Natural killer cell treated with Interleukin-12 subunit alpha and Interleukin-12 subunit beta and Interleukin-15 and Interleukin-18, amount 100 ng/mL, for 72 hours (primary cell): ENCODE measurements around the gene CCDC77. TPM values are rescaled to one million over a fixed set of nuclear protein-coding genes. Genes with fewer than 3 reads are reported as not detected.
"Not testable (repeated sequence)": the region's sequence is repeated elsewhere in the genome, so short reads cannot be mapped to it uniquely, and the experiment has no call there.

ENCODE experiments used
- ATAC-seq, 2 donors: fragments of 150-1000 bp; cut with Tn5 transposase in 1 of 2; sonication (Bioruptor Pico), chemical (Tn5 transposase) in 1 of 2; 2 replicates each; pipeline ENCODE4 v1.10.0; 2021
- DNase-seq: peaks from one replicate; pipeline ENCODE4 v3.0.0; 2022; ENCODE audit warnings: low spot score
- H3K27ac Mint-ChIP-seq, 2 donors: 1 replicate in 1 of 2; 2 replicates in 1 of 2; pipeline ENCODE4 v1.8.0; 2022; ENCODE audit warnings: mixed read lengths in 2 of 2, mild to moderate bottlenecking in 1 of 2, moderate library complexity in 1 of 2
- H3K27me3 Mint-ChIP-seq, 2 donors: 1 replicate in 1 of 2; 2 replicates in 1 of 2; pipeline ENCODE4 v1.8.0; 2022; ENCODE audit warnings: mixed read lengths in 2 of 2
- H3K36me3 Mint-ChIP-seq: one replicate; pipeline ENCODE4 v1.8.0; 2022; ENCODE audit warnings: mixed read lengths
- H3K4me1 Mint-ChIP-seq, 2 donors: 1 replicate in 1 of 2; 2 replicates in 1 of 2; pipeline ENCODE4 v1.8.0; 2022; ENCODE audit warnings: low read depth in 2 of 2, mixed read lengths in 2 of 2, mild to moderate bottlenecking in 1 of 2
- H3K4me3 Mint-ChIP-seq: one replicate; pipeline ENCODE4 v1.8.0; 2022; ENCODE audit warnings: mixed read lengths
- H3K9me3 Mint-ChIP-seq: 2 replicates; pipeline ENCODE4 v1.8.0; 2022; ENCODE audit warnings: mixed read lengths
- total RNA-seq, 2 donors: library from RNA; stranded (reverse); gene quantifications; one replicate each; pipeline ENCODE4 v1.2.3, GENCODE V29; 2022

Gene CCDC77
- total RNA-seq = 10 to 100 TPM; 13.4 to 23.4 TPM

DNA sequence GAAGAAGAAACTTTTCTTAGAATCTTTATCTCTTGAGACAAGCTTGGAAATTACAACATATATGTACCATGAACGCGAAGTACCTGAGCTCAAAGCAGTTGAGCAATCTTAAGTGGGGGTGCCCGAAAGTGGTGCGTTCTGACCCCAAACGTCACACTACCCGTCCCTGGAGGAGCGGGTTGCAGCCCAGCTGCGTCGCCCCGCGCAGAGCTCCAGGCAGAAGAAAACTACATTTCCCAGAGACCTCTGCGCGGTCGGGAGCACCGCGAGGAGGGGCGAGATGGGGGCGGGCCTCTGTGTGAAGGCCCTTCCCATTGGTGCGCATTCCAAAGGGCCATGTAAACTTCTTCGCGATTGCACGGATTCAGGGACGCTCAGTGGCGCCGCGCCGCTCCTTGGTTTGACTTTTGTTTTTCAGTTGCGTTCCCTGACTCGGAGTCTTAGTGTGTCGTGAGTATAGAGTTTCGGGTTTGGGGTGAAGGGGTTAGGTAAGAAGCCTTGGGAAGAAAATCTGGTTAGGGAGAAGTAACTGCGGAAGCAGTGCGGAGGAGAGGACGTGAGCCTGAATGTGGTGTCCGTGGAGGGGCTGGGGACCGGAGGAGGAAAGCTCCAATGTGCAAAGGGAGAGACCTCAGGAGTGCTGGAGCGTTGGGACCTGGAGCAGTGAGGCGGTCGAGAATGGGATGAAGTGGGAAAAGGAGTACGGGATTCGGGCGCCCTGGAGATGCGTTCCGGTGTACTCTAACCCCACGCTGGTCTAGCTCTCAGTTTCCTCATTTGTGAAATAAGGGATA, at the start of gene CCDC77:
CCDC77 (plus strand) TSS at position 410 of the 794 bp plus-strand sequence. CDS start 7,740 bp downstream, outside the sequence.
- Mint-ChIP-seq H3K4me3 (no peak within 1 kb of the TSS), H3K4me1 (no peaks in the 10 kb centered on the region), H3K36me3 (no peaks in the 10 kb centered on the region), H3K27ac (no peak within 1 kb of the TSS), H3K27me3 (no peaks in the 10 kb centered on the region), H3K9me3 (no peaks in the 10 kb centered on the region)
- ATAC-seq (peak; percentile 100), DNase-seq (peak; percentile 91)

GRCh38 chr12:356276-356988, 45.0 kb upstream of the CCDC77 start:
- Mint-ChIP-seq H3K4me1 (peaks cover 18 to 21% of the 10 kb centered on the region in 2 donors), H3K27ac (peak overlapping the region in 1 of 2 donors; percentile 77)

DNA sequence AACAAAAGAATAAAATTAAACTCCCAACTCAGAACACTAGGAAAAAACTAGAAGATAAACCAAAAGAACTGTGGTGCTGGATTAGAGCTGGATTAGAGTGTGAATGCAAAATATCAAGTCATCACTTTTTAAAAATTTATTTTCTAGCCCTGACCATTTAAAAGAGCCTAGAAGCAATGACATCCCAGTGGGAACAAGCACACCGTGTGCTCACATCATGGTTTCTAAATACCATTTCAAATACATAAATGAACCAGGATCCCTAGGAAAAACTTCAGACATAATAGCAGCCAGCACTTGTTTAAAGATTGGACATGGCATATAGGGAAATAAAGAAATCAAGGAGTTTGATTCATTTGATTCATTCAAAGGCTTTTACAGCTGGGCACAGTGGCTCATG, 42.4 kb upstream of the CCDC77 start:
- no peaks in the 10 kb centered on the region for H3K27me3 Mint-ChIP-seq
- no peak overlapping the region for H3K4me3 Mint-ChIP-seq
- ATAC-seq = no peak
- H3K9me3 Mint-ChIP-seq = no peaks in the 10 kb centered on the region
- DNase-seq = no peak
- H3K4me1 Mint-ChIP-seq = peaks cover 18 to 29% of the 10 kb centered on the region in 2 donors
- H3K36me3 Mint-ChIP-seq = peaks cover 40% of the 10 kb centered on the region
- no peak overlapping the region for H3K27ac Mint-ChIP-seq

More at GRCh38 chr12:356276-356988, 45.0 kb upstream of the CCDC77 start:
- no peaks in the 10 kb centered on the region for H3K27me3 Mint-ChIP-seq
- no peak for ATAC-seq
- no peak for DNase-seq
- no peaks in the 10 kb centered on the region for H3K9me3 Mint-ChIP-seq
- H3K36me3 Mint-ChIP-seq = peaks cover 30% of the 10 kb centered on the region
- no peak overlapping the region for H3K4me3 Mint-ChIP-seq

DNA sequence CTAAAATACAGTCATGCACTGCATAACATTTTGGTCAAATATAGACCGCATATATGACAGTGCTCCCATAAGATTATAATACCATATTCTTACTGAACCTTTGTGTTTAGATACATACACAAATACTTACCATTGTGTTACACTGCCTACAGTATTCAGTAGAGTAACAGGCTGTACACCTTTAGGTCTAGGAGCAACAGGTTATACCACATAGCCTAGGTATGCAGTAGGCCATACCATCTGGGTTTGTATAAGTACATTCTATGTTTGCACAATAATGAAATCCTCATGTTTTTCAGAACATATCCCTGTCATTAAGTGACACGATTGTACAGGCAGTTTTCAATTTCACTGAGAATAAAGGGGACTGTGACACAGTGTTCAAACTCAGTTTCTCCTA, 34.6 kb upstream of the CCDC77 start:
- H3K27me3 Mint-ChIP-seq = no peaks in the 10 kb centered on the region
- no peak for ATAC-seq
- H3K4me1 Mint-ChIP-seq = peaks cover 10 to 14% of the 10 kb centered on the region in 2 donors
- no peaks in the 10 kb centered on the region for H3K9me3 Mint-ChIP-seq
- no peak overlapping the region for H3K4me3 Mint-ChIP-seq
- no peak overlapping the region for H3K27ac Mint-ChIP-seq
- H3K36me3 Mint-ChIP-seq = peaks cover 44% of the 10 kb centered on the region
- no peak for DNase-seq

- Mint-ChIP-seq H3K27ac (peak overlapping the region in 1 of 2 donors; percentile 1), H3K27me3 (no peaks in the 10 kb centered on the region), H3K36me3 (peaks cover 41% of the 10 kb centered on the region), H3K4me1 (peaks cover 8 to 10% of the 10 kb centered on the region in 2 donors), H3K9me3 (no peaks in the 10 kb centered on the region), H3K4me3 (no peak overlapping the region)
- DNase-seq = no peak
- no peak for ATAC-seq
Measured at GRCh38 chr12:367972-368371, 33.5 kb upstream of the CCDC77 start.

- not testable (repeated sequence) for ATAC-seq, H3K4me3 Mint-ChIP-seq, DNase-seq, H3K27ac Mint-ChIP-seq, H3K9me3 Mint-ChIP-seq, H3K27me3 Mint-ChIP-seq
- Mint-ChIP-seq H3K4me1 (peaks cover 17 to 23% of the 10 kb centered on the region in 2 donors), H3K36me3 (peaks cover 46% of the 10 kb centered on the region)
Measured at GRCh38 chr12:370739-371485, 30.5 kb upstream of the CCDC77 start.

DNA sequence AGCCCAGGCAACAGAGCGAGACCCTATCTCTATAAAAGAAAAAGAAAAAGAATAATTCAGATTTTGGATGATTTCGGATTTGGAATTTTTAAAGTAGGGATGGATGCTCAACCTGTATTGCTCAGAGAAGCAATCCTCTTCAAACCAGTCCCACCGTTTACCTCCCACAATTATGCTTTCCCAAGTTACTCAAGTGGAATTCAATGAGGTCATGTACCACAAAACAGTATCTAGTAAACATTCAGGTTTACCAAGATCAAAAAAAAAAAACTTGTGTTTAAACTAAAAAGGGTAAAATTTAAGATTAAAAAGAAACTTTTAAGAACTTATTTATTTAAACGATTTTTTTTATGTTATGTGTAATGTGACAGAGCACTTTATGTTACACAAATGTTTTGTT, 14.8 kb upstream of the CCDC77 start:
- peaks cover 25% of the 10 kb centered on the region for H3K36me3 Mint-ChIP-seq
- no peak for ATAC-seq
- H3K9me3 Mint-ChIP-seq = no peaks in the 10 kb centered on the region
- H3K27ac Mint-ChIP-seq = peak overlapping the region in 1 of 2 donors; percentile 78
- H3K4me1 Mint-ChIP-seq = peaks cover 28 to 33% of the 10 kb centered on the region in 2 donors
- no peak for DNase-seq
- no peaks in the 10 kb centered on the region for H3K27me3 Mint-ChIP-seq
- peak overlapping the region; percentile 98 for H3K4me3 Mint-ChIP-seq

DNA sequence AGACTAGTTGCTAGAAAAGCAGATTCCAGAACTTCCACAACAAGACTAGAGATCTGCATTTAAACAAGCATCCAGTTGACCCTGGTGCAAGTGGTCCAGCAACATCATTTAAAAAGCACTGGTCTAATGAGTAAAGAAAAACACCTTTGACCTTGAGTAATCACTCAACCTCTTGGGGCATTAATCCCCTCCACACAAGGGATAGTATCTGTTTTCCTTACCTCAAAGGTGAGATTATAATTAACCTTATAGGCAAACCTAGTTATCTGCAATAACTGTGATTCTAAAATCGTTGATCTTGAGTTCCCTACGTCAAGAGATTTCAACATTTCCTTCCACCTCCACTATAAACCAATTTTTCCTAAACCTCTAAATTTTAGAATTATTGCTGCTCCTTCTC, 13.4 kb upstream of the CCDC77 start:
- Mint-ChIP-seq H3K36me3 (peaks cover 25% of the 10 kb centered on the region), H3K27ac (peak overlapping the region; percentile 92 to 93), H3K4me1 (peaks cover 28 to 33% of the 10 kb centered on the region in 2 donors), H3K9me3 (no peaks in the 10 kb centered on the region), H3K27me3 (no peaks in the 10 kb centered on the region), H3K4me3 (peak overlapping the region; percentile 98)
- ATAC-seq (no peak), DNase-seq (no peak)

- peak; percentile 73 for DNase-seq
- peaks cover 25% of the 10 kb centered on the region for H3K36me3 Mint-ChIP-seq
- ATAC-seq = peak; percentile 54 to 64
- no peaks in the 10 kb centered on the region for H3K9me3 Mint-ChIP-seq
- H3K27me3 Mint-ChIP-seq = no peaks in the 10 kb centered on the region
- H3K4me1 Mint-ChIP-seq = peaks cover 28 to 33% of the 10 kb centered on the region in 2 donors
- H3K27ac Mint-ChIP-seq = peak overlapping the region; percentile 92 to 93
- peak overlapping the region; percentile 98 for H3K4me3 Mint-ChIP-seq
Measured at GRCh38 chr12:388541-389141, 12.8 kb upstream of the CCDC77 start.

GRCh38 chr12:389142-390096, 12.0 kb upstream of the CCDC77 start, which contains the start of gene KDM5A:
Gene KDM5A (minus strand): TSS chr12:389320. CDS start chr12:389091, 229 bp downstream.
- H3K36me3 Mint-ChIP-seq = peaks cover 18% of the 10 kb centered on the region
- DNase-seq = peak; percentile 89
- H3K9me3 Mint-ChIP-seq = no peaks in the 10 kb centered on the region
- peak within 1 kb of the TSS; percentile 92 to 93 for H3K27ac Mint-ChIP-seq
- H3K4me3 Mint-ChIP-seq = peak within 1 kb of the TSS; percentile 98
- H3K4me1 Mint-ChIP-seq = peaks cover 24 to 33% of the 10 kb centered on the region in 2 donors
- no peaks in the 10 kb centered on the region for H3K27me3 Mint-ChIP-seq
- ATAC-seq = peak; percentile 97 to 100

DNA sequence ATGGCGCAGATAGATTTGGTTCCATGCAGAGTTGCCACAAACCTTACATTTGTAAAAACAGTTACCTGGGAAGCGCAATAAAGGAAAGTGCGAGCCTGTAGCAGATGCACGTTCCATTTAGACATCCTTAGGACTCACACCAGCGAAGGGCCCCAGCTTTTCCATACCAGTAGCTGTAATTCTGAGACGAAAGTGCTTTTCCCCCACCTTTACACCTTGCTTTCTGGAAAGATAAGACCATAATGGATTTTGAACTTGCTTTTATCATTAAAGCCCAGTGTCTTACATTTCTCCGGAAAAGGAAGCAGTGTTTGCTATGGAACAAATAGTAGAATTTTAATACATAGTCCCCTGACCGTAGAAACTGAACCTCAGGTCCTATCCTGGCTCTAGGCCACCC, 616 bp upstream of the CCDC77 start:
- Mint-ChIP-seq H3K27me3 (no peaks in the 10 kb centered on the region), H3K9me3 (no peaks in the 10 kb centered on the region), H3K4me1 (no peaks in the 10 kb centered on the region), H3K27ac (no peak overlapping the region), H3K36me3 (no peaks in the 10 kb centered on the region), H3K4me3 (no peak overlapping the region)
- DNase-seq = no peak
- no peak for ATAC-seq

DNA sequence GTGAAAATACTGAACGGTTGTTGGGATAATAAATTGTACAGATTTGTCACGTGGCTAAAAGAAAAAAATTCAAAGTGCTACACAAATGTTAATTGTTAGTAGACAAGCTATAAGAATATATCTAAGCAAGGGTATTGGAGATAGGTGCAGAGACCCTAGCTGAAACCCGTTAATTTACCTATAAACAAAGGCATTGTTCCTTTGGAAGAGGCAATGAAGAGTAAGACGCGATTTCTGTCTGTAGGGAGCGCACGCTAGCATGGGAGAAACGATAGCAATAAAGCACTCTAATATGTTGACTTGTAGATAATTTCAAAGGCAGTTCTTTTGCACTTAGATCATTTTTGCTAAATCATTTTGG, 565 bp downstream of the CCDC77 start:
- H3K27me3 Mint-ChIP-seq = no peaks in the 10 kb centered on the region
- no peak for DNase-seq
- H3K4me3 Mint-ChIP-seq = no peak overlapping the region
- no peak for ATAC-seq
- no peaks in the 10 kb centered on the region for H3K9me3 Mint-ChIP-seq
- no peaks in the 10 kb centered on the region for H3K4me1 Mint-ChIP-seq
- no peak overlapping the region for H3K27ac Mint-ChIP-seq
- H3K36me3 Mint-ChIP-seq = peaks cover under 1% of the 10 kb centered on the region
